Measurements from ENCODE around the gene BAAT.

Gene BAAT

GRCh38 chr9:101419863-101420262 is 35.1 kb upstream of the BAAT start:
- Histone ChIP-seq H3K27ac (ENCODE audit: low read depth, low read length) (no peak overlapping the region), H3K79me2 (ENCODE audit: control insufficient read depth, low read length) (no peaks in the 10 kb centered on the region), H3K9me2 (replicated peaks; ENCODE audit: control insufficient read depth, low read length) (no peaks in the 10 kb centered on the region), H3K4me2 (ENCODE audit: low read length) (no peak overlapping the region), H3K4me3 (ENCODE audit: low read length) (no peak overlapping the region), H3F3A (ENCODE audit: control insufficient read depth, insufficient read depth) (no peaks in the 10 kb centered on the region), H3K27me3 (ENCODE audit: control insufficient read depth, low read length) (no peaks in the 10 kb centered on the region), H3K4me1 (ENCODE audit: control insufficient read depth, low read length) (no peaks in the 10 kb centered on the region), H3K9me3 (ENCODE audit: control insufficient read depth, insufficient read depth, low read length) (no peaks in the 10 kb centered on the region), H3K36me3 (ENCODE audit: control insufficient read depth, low read length) (no peaks in the 10 kb centered on the region), H4K20me1 (ENCODE audit: control insufficient read depth, insufficient read depth, low read depth, low read length) (no peaks in the 10 kb centered on the region)
- TF ChIP-seq EZH2phosphoT487 (IDR thresholded peaks at IDR 0.05; ENCODE audit: borderline replicate concordance, low read length) (no peak), CTCF (IDR thresholded peaks at IDR 0.05; ENCODE audit: low read depth, low read length, poor library complexity, severe bottlenecking) (no peak)

DNA sequence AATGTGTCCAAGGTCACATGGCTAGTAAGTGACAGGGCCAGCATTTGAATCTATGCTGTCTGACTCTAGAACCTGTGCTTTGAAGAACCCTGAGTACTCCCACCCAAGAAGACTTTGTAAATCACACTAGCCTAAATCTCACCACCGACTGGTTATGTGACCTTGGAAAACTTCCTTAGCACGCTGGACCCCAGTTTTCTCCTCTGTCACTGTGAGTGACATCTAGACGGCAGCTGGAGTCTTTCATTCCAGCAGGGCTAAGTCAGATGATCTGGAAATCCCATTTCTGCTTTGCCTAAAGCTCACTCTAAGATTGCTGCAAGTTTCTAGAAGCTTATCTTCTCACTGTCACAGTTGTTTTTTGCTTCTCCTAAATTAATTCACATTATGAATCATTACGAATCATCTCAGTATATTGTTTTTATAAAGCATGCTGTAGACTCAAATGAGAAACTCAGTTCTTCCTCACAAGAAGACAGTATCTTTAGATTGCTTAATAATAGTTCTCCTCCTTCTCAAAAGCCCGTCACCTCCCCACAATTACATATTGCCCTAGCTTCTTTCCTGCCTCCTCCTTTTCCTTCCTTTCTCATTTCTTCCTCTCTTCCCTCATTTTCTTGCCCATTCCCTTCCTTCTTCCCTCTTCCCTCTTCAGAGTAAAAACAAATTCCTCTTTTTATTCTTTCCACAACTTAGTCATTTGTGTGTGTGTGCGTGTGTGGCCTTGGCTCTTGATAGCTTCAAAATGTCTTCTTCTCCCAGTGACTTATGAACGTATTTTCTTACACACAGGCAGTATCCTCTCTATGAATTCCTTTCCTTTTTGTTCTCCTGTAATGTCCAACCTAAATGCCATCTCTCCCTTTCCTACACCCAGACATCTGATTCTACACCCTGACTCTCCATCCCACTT is 34.0 kb upstream of the BAAT start:
- H3F3A ChIP-seq (ENCODE audit: control insufficient read depth, insufficient read depth): no peaks in the 10 kb centered on the region

GRCh38 chr9:101417977-101418376 is 33.2 kb upstream of the BAAT start:
- Histone ChIP-seq H4K20me1 (ENCODE audit: control insufficient read depth, insufficient read depth, low read depth, low read length) (no peaks in the 10 kb centered on the region), H3F3A (ENCODE audit: control insufficient read depth, insufficient read depth) (no peaks in the 10 kb centered on the region), H3K36me3 (ENCODE audit: control insufficient read depth, low read length) (no peaks in the 10 kb centered on the region), H3K4me1 (ENCODE audit: control insufficient read depth, low read length) (no peaks in the 10 kb centered on the region), H3K9me2 (replicated peaks; ENCODE audit: control insufficient read depth, low read length) (no peaks in the 10 kb centered on the region), H3K9me3 (ENCODE audit: control insufficient read depth, insufficient read depth, low read length) (no peaks in the 10 kb centered on the region; the same call in 1 of the 2 replicates), H3K79me2 (ENCODE audit: control insufficient read depth, low read length) (no peaks in the 10 kb centered on the region), H3K4me2 (ENCODE audit: low read length) (no peak overlapping the region), H3K27me3 (ENCODE audit: control insufficient read depth, low read length) (no peaks in the 10 kb centered on the region), H3K4me3 (ENCODE audit: low read length) (no peak overlapping the region), H3K27ac (ENCODE audit: low read depth, low read length) (no peak overlapping the region)
- TF ChIP-seq EZH2phosphoT487 (IDR thresholded peaks at IDR 0.05; ENCODE audit: borderline replicate concordance, low read length) (no peak), CTCF (IDR thresholded peaks at IDR 0.05; ENCODE audit: low read depth, low read length, poor library complexity, severe bottlenecking) (no peak)

More for the DNA sequence above, 34.0 kb upstream of the BAAT start:
- H3K79me2 ChIP-seq (ENCODE audit: control insufficient read depth, low read length): no peaks in the 10 kb centered on the region
- no peaks in the 10 kb centered on the region for H3K9me3 ChIP-seq (ENCODE audit: control insufficient read depth, insufficient read depth, low read length)
- H3K4me2 ChIP-seq (ENCODE audit: low read length): no peak overlapping the region
- H3K9me2 ChIP-seq (replicated peaks; ENCODE audit: control insufficient read depth, low read length): no peaks in the 10 kb centered on the region
- H4K20me1 ChIP-seq (ENCODE audit: control insufficient read depth, insufficient read depth, low read depth, low read length): no peaks in the 10 kb centered on the region
- no peaks in the 10 kb centered on the region for H3K36me3 ChIP-seq (ENCODE audit: control insufficient read depth, low read length)
- no peaks in the 10 kb centered on the region for H3K27me3 ChIP-seq (ENCODE audit: control insufficient read depth, low read length)
- H3K27ac ChIP-seq (ENCODE audit: low read depth, low read length): no peak overlapping the region
- H3K4me1 ChIP-seq (ENCODE audit: control insufficient read depth, low read length): no peaks in the 10 kb centered on the region
- TF ChIP-seq EZH2phosphoT487 (IDR thresholded peaks at IDR 0.05; ENCODE audit: borderline replicate concordance, low read length) (no peak), CTCF (IDR thresholded peaks at IDR 0.05; ENCODE audit: low read depth, low read length, poor library complexity, severe bottlenecking) (no peak)
- H3K4me3 ChIP-seq (ENCODE audit: low read length): no peak overlapping the region

Measured in DOHH2 (cell line).